Thyroid gland (tissue), 4 donors: ENCODE data around the gene SLC44A1. TPM values are rescaled to one million over a fixed set of nuclear protein-coding genes. Genes with fewer than 3 reads are reported as not detected.

ENCODE experiments used
- DNase-seq, 2 donors: peaks; one replicate each; pipeline ENCODE4 v3.0.0-alpha.2; 2019
- H3K27ac ChIP-seq, 3 donors: fragments of 200-600 bp; sonication (generic); 1 replicate in 2 of 3; 2 replicates in 1 of 3; pipeline ENCODE4 v1.5.1; 2016 to 2019; ENCODE audit warnings: mild to moderate bottlenecking in 1 of 3, moderate library complexity in 1 of 3
- H3K27me3 ChIP-seq: fragments of 200-600 bp; sonication (generic); one replicate; pipeline ENCODE4 v1.5.1; 2019
- H3K36me3 ChIP-seq, 2 donors: fragments of 200-600 bp; sonication (generic); one replicate each; pipeline ENCODE4 v1.5.1; 2016 to 2019
- H3K4me1 ChIP-seq, 2 donors: fragments of 200-600 bp; sonication (generic); one replicate each; pipeline ENCODE4 v1.5.1; 2017 to 2019
- H3K4me3 ChIP-seq, 3 donors: fragments of 200-600 bp; sonication (generic); replicated peaks in 1 of 3; 1 replicate in 2 of 3; 2 replicates in 1 of 3; pipeline ENCODE4 v1.5.1; 2016; ENCODE audit warnings: mild to moderate bottlenecking in 1 of 3
- H3K9me3 ChIP-seq: fragments of 200-600 bp; sonication (generic); one replicate; pipeline ENCODE4 v1.5.1; 2017
- POLR2A ChIP-seq, 2 donors: fragments of 450-650 bp; IDR thresholded peaks; one replicate each; pipeline ENCODE4 v1.6.1; 2017; ENCODE audit warnings: antibody characterized with exemption in 2 of 2, mild to moderate bottlenecking in 2 of 2, moderate library complexity in 1 of 2
- WGBS, 2 donors: methylation state at CpG; one replicate each; pipeline ENCODE4 v1.1.5; 2017; 5-methylcytosine and 5-hydroxymethylcytosine counted together
- intact Hi-C: fragments of 100-400 bp; cut with DNase I; formaldehyde crosslinking; loops from one replicate; pipeline ENCODE4 v1.15.1; 2023
- total RNA-seq, 4 donors: library from RNA; depleted of rRNA; stranded (reverse); fragments of >200 nt; gene quantifications; one replicate each; pipeline ENCODE4 v1.2.3, GENCODE V29; 2016
- TF ChIP-seq, protein P1 (sequence below), 6 experiments: fragments of 200-600 bp in 3 of 6; fragments of 450-650 bp in 3 of 6; sonication (generic) in 3 of 6; IDR thresholded peaks; one replicate each; pipeline ENCODE4 v1.5.1; 2016 to 2019; ENCODE audit warnings: antibody characterized with exemption in 6 of 6, mild to moderate bottlenecking in 2 of 6, inconsistent platforms in 1 of 6, moderate library complexity in 1 of 6

Gene SLC44A1
- total RNA-seq, 4 donors from 2014 or later, result 102 to 144 (median 132) TPM

- TF ChIP-seq, protein P1, sequence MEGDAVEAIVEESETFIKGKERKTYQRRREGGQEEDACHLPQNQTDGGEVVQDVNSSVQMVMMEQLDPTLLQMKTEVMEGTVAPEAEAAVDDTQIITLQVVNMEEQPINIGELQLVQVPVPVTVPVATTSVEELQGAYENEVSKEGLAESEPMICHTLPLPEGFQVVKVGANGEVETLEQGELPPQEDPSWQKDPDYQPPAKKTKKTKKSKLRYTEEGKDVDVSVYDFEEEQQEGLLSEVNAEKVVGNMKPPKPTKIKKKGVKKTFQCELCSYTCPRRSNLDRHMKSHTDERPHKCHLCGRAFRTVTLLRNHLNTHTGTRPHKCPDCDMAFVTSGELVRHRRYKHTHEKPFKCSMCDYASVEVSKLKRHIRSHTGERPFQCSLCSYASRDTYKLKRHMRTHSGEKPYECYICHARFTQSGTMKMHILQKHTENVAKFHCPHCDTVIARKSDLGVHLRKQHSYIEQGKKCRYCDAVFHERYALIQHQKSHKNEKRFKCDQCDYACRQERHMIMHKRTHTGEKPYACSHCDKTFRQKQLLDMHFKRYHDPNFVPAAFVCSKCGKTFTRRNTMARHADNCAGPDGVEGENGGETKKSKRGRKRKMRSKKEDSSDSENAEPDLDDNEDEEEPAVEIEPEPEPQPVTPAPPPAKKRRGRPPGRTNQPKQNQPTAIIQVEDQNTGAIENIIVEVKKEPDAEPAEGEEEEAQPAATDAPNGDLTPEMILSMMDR (IDR thresholded peaks at IDR 0.05), result no peak
- TF ChIP-seq POLR2A (IDR thresholded peaks at IDR 0.05), result no peak
- no peaks in the 10 kb centered on the region for H3K36me3 ChIP-seq
- intact Hi-C loops, result no loop called here
- DNase-seq, result peak in 1 of 2 donors; percentile 17
- no peak overlapping the region for H3K4me3 ChIP-seq
- 67 to 74% methylated on average over 3 to 6 of the region's 6 CpGs for WGBS, 2 donors
- no peaks in the 10 kb centered on the region for H3K27me3 ChIP-seq
- H3K27ac ChIP-seq, result peak overlapping the region in 1 of 3 donors; percentile 20
- H3K4me1 ChIP-seq, result peaks cover 16 to 32% of the 10 kb centered on the region in 2 donors
- H3K9me3 ChIP-seq, result no peaks in the 10 kb centered on the region
Observed at GRCh38 chr9:105275938-105276337, 31.5 kb downstream of the SLC44A1 start.

- H3K27ac ChIP-seq, result no peak overlapping the region
- H3K36me3 ChIP-seq, result no peaks in the 10 kb centered on the region
- no peak overlapping the region for H3K4me3 ChIP-seq
- H3K4me1 ChIP-seq, result peaks cover 24 to 40% of the 10 kb centered on the region in 2 donors
- WGBS, 2 donors, result 95 to 97% methylated on average over 4 of the region's 4 CpGs
- TF ChIP-seq, protein P1 (IDR thresholded peaks at IDR 0.05), result no peak
- no peak for TF ChIP-seq POLR2A (IDR thresholded peaks at IDR 0.05)
- H3K27me3 ChIP-seq, result no peaks in the 10 kb centered on the region
- intact Hi-C loops, result no loop called here
- DNase-seq, result no peak
- no peaks in the 10 kb centered on the region for H3K9me3 ChIP-seq
Observed at GRCh38 chr9:105278751-105279150, 34.3 kb downstream of the SLC44A1 start.

- intact Hi-C loops, result no loop called here
- Histone ChIP-seq H3K36me3 (no peaks in the 10 kb centered on the region), H3K27ac (no peak overlapping the region), H3K4me3 (no peak overlapping the region), H3K27me3 (no peaks in the 10 kb centered on the region), H3K9me3 (no peaks in the 10 kb centered on the region), H3K4me1 (peaks cover 24 to 34% of the 10 kb centered on the region in 2 donors)
- TF ChIP-seq, protein P1 (IDR thresholded peaks at IDR 0.05), result no peak
- no peak for TF ChIP-seq POLR2A (IDR thresholded peaks at IDR 0.05)
- WGBS, 2 donors, result 91 to 95% methylated on average over 2 of the region's 2 CpGs
- DNase-seq, result no peak
Observed at GRCh38 chr9:105280691-105281090, 36.2 kb downstream of the SLC44A1 start.

DNA sequence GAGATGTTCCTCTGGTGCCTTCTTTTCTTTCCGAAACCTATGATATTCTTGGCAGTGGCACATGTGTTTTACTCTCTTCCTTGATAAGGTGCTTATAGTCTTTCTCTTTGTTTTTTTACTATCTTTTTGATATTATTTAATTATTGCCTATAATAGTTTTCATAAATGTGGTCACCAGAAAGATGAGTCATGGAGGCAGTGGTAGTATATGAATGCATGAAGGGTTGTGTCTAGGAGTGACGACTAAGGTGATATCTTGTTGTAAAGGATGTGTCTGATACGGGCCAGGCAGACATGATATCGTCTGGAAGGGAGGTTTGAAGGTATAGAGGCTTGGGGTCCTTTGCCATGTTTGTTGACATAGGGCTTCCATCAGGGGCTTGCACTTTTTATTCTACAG lies 36.8 kb downstream of the SLC44A1 start:
- H3K27ac ChIP-seq, result no peak overlapping the region
- intact Hi-C loops, result no loop called here
- H3K27me3 ChIP-seq, result no peaks in the 10 kb centered on the region
- H3K4me3 ChIP-seq, result no peak overlapping the region
- H3K36me3 ChIP-seq, result no peaks in the 10 kb centered on the region
- WGBS, 2 donors, result 92 to 97% methylated on average over 4 of the region's 4 CpGs
- H3K4me1 ChIP-seq, result peaks cover 24 to 28% of the 10 kb centered on the region in 2 donors
- DNase-seq, result no peak
- TF ChIP-seq, protein P1 (IDR thresholded peaks at IDR 0.05), result no peak
- TF ChIP-seq POLR2A (IDR thresholded peaks at IDR 0.05), result no peak
- H3K9me3 ChIP-seq, result no peaks in the 10 kb centered on the region

GRCh38 chr9:105281926-105282325 lies 37.5 kb downstream of the SLC44A1 start:
- no peaks in the 10 kb centered on the region for H3K9me3 ChIP-seq
- intact Hi-C loops, result no loop called here
- H3K27me3 ChIP-seq, result no peaks in the 10 kb centered on the region
- 94 to 100% methylated on average over 1 of the region's 1 CpG for WGBS, 2 donors
- H3K36me3 ChIP-seq, result no peaks in the 10 kb centered on the region
- H3K27ac ChIP-seq, result no peak overlapping the region
- TF ChIP-seq POLR2A (IDR thresholded peaks at IDR 0.05), result no peak
- TF ChIP-seq, protein P1 (IDR thresholded peaks at IDR 0.05), result no peak
- DNase-seq, result no peak
- peaks cover 24% of the 10 kb centered on the region in 2 donors for H3K4me1 ChIP-seq
- H3K4me3 ChIP-seq, result no peak overlapping the region
